Lung (tissue), 12 donors: ENCODE measurements around the gene CPNE9. TPM values are rescaled to one million over a fixed set of nuclear protein-coding genes. Genes with fewer than 3 reads are reported as not detected.

ENCODE experiments used
- ATAC-seq: fragments of 200-7000 bp; cut with Tn5 transposase; one replicate; pipeline ENCODE4 v1.9.1; 2020; ENCODE audit warnings: moderate number of reproducible peaks; ENCODE audit not compliant: insufficient read depth, low FRiP score
- DNase-seq, 3 donors: peaks; one replicate each; pipeline ENCODE4 v3.0.0-alpha.2; 2013 to 2017
- H3K27ac ChIP-seq, 2 donors: one replicate each; pipeline ENCODE4 v1.5.1; 2013; ENCODE audit warnings: mild to moderate bottlenecking in 2 of 2, moderate library complexity in 2 of 2, control low read depth in 1 of 2, inconsistent platforms in 1 of 2, low read depth in 1 of 2, low read length in 1 of 2
- H3K27me3 ChIP-seq, 3 donors: one replicate each; pipeline ENCODE4 v1.5.1; 2013; ENCODE audit warnings: low read length in 2 of 3; ENCODE audit not compliant: control insufficient read depth in 3 of 3, insufficient read depth in 3 of 3
- H3K36me3 ChIP-seq, 4 donors: one replicate each; pipeline ENCODE4 v1.5.1; 2013; ENCODE audit warnings: low read length in 4 of 4, mild to moderate bottlenecking in 1 of 4, moderate library complexity in 1 of 4; ENCODE audit not compliant: control insufficient read depth in 4 of 4, insufficient read depth in 4 of 4
- H3K4me1 ChIP-seq, 5 donors: one replicate each; pipeline ENCODE4 v1.5.1; 2013; ENCODE audit warnings: low read length in 5 of 5, mild to moderate bottlenecking in 2 of 5, moderate library complexity in 1 of 5; ENCODE audit not compliant: control insufficient read depth in 5 of 5, insufficient read depth in 5 of 5
- H3K4me3 ChIP-seq: one replicate; pipeline ENCODE4 v1.5.1; 2013; ENCODE audit warnings: mild to moderate bottlenecking, control low read depth, moderate library complexity
- H3K9ac ChIP-seq, 2 donors: one replicate each; pipeline ENCODE4 v1.5.1; 2013; ENCODE audit warnings: low read length in 2 of 2, control low read depth in 1 of 2; ENCODE audit not compliant: insufficient read depth in 1 of 2
- H3K9me3 ChIP-seq, 4 donors: one replicate each; pipeline ENCODE4 v1.5.1; 2013; ENCODE audit warnings: low read length in 3 of 4, mild to moderate bottlenecking in 1 of 4, moderate library complexity in 1 of 4; ENCODE audit not compliant: control insufficient read depth in 4 of 4, insufficient read depth in 3 of 4
- CTCF ChIP-seq: IDR thresholded peaks from 2 replicates; pipeline ENCODE4 v1.5.1; 2012; ENCODE audit warnings: mild to moderate bottlenecking; ENCODE audit errors: control extremely low read depth, extremely low read depth
- WGBS, 2 donors: extraction: QIAGEN DNeasy Blood & Tissue Kit; methylation state at CpG; one replicate each; pipeline ENCODE4 v1.1.7; 2013; 5-methylcytosine and 5-hydroxymethylcytosine counted together
- polyA plus RNA-seq, 2 donors: library from polyadenylated mRNA; stranded (reverse); fragments of 200-250 nt; gene quantifications; one replicate each; pipeline ENCODE4 v1.2.1, GENCODE V29; 2013
- total RNA-seq, 2 donors: library from RNA; depleted of rRNA in 1 of 2; stranded (reverse); fragments of >200 nt in 1 of 2; gene quantifications; one replicate each; pipeline ENCODE4 v1.2.1, GENCODE V29; 2014 to 2021
- donor health status: control.
- donor health status: control.
- donor health status: Bipolar disorder and iron deficiency.
- donor health status: healthy.
- donor health status: DM: yes; HTN: yes; CAD: no.

CPNE9 gene
- total and polyA plus RNA-seq, 4 donors, result 0.11 to 0.34 (median 0.16) TPM; not detected in 1

GRCh38 chr3:9757427-9757826, 53.8 kb downstream of the CPNE9 start:
- Histone ChIP-seq H3K4me1 (peaks cover 0 to 5% (median 3%) of the 10 kb centered on the region in 5 donors), H3K27ac (no peak overlapping the region), H3K36me3 (peaks cover 13 to 57% (median 39%) of the 10 kb centered on the region in 4 donors), H3K27me3 (no peaks in the 10 kb centered on the region), H3K9me3 (no peaks in the 10 kb centered on the region), H3K9ac (no peak overlapping the region), H3K4me3 (no peak overlapping the region)
- no peak for DNase-seq
- TF ChIP-seq CTCF, result no peak
- 91 to 93% methylated on average over 12 to 13 of the region's 13 CpGs for WGBS, 2 donors
- ATAC-seq, result no peak

- peaks cover 13 to 47% (median 41%) of the 10 kb centered on the region in 4 donors for H3K36me3 ChIP-seq
- DNase-seq (no peak), ATAC-seq (no peak)
- H3K9me3 ChIP-seq, result no peaks in the 10 kb centered on the region
- no peak for TF ChIP-seq CTCF
- 95 to 98% methylated on average over 10 of the region's 10 CpGs for WGBS, 2 donors
- H3K4me3 ChIP-seq, result no peak overlapping the region
- H3K9ac ChIP-seq, result no peak overlapping the region
- H3K27me3 ChIP-seq, result no peaks in the 10 kb centered on the region
- no peaks in the 10 kb centered on the region for H3K4me1 ChIP-seq
- peak overlapping the region in 1 of 2 donors; percentile 15 for H3K27ac ChIP-seq
These were observed 57.3 kb downstream of the CPNE9 start for GRCh38 chr3:9760779-9761505.

GRCh38 chr3:9761919-9762318, 58.3 kb downstream of the CPNE9 start:
- no peak for TF ChIP-seq CTCF
- H3K9me3 ChIP-seq, result no peaks in the 10 kb centered on the region
- peaks cover 6 to 39% (median 37%) of the 10 kb centered on the region in 4 donors for H3K36me3 ChIP-seq
- DNase-seq (no peak), ATAC-seq (no peak)
- H3K4me1 ChIP-seq, result no peaks in the 10 kb centered on the region
- H3K27ac ChIP-seq, result no peak overlapping the region
- H3K4me3 ChIP-seq, result no peak overlapping the region
- 94 to 96% methylated on average over 5 of the region's 5 CpGs for WGBS, 2 donors
- no peak overlapping the region for H3K9ac ChIP-seq
- H3K27me3 ChIP-seq, result no peaks in the 10 kb centered on the region
